Measurements from ENCODE around the gene LGR6. TPM values are rescaled to one million over a fixed set of nuclear protein-coding genes. Genes with fewer than 3 reads are reported as not detected.
"Not testable (repeated sequence)": the region's sequence is repeated elsewhere in the genome, so short reads cannot be mapped to it uniquely, and the experiment has no call there.

LGR6 gene
- total RNA-seq, 1 donor from 2014 or later, result 1.4 TPM

- DNase-seq (ENCODE audit: low spot score) (no peak), ATAC-seq (no peak)
These were observed 33.8 kb upstream of the LGR6 start for GRCh38 chr1:202159534-202160371.

GRCh38 chr1:202160377-202160940, 33.1 kb upstream of the LGR6 start, which contains the start of gene PTPN7:
PTPN7 (minus strand) TSS chr1:202160602; CDS start chr1:202159402, 1,200 bp downstream.
- DNase-seq (ENCODE audit: low spot score), result no peak
- peak; percentile 14 for ATAC-seq

- ATAC-seq (no peak), DNase-seq (ENCODE audit: low spot score) (no peak)
These were observed 32.2 kb upstream of the LGR6 start for GRCh38 chr1:202161151-202162046.

- ATAC-seq (peak; percentile 7), DNase-seq (ENCODE audit: low spot score) (no peak)
These were observed 31.6 kb upstream of the LGR6 start for GRCh38 chr1:202162047-202162417.

GRCh38 chr1:202162418-202163280, 30.9 kb upstream of the LGR6 start:
- DNase-seq (ENCODE audit: low spot score) (no peak), ATAC-seq (peak; percentile 22)

- DNase-seq (ENCODE audit: low spot score) (no peak), ATAC-seq (no peak)
These were observed 30.0 kb upstream of the LGR6 start for GRCh38 chr1:202163281-202164270.

- DNase-seq (ENCODE audit: low spot score) (no peak), ATAC-seq (no peak)
These were observed 29.1 kb upstream of the LGR6 start for GRCh38 chr1:202164271-202165037.

GRCh38 chr1:202165267-202165941, 28.2 kb upstream of the LGR6 start:
- ATAC-seq, result no peak
- DNase-seq (ENCODE audit: low spot score), result no peak

- DNase-seq (ENCODE audit: low spot score) (no peak), ATAC-seq (no peak)
These were observed 27.4 kb upstream of the LGR6 start for GRCh38 chr1:202165942-202166843.

GRCh38 chr1:202167054-202167453, 26.5 kb upstream of the LGR6 start:
- not testable (repeated sequence) for DNase-seq (ENCODE audit: low spot score); ATAC-seq

GRCh38 chr1:202167708-202168415, 25.7 kb upstream of the LGR6 start:
- ATAC-seq, result no peak
- DNase-seq (ENCODE audit: low spot score), result no peak

- ATAC-seq, result no peak
- no peak for DNase-seq (ENCODE audit: low spot score)
These were observed 24.7 kb upstream of the LGR6 start for GRCh38 chr1:202168861-202169260.

- no peak for ATAC-seq
These were observed 22.9 kb upstream of the LGR6 start for GRCh38 chr1:202170726-202171125.

GRCh38 chr1:202171292-202172014, 22.1 kb upstream of the LGR6 start:
- DNase-seq (ENCODE audit: low spot score) (no peak), ATAC-seq (peak; percentile 80)

More at GRCh38 chr1:202170726-202171125, 22.9 kb upstream of the LGR6 start:
- DNase-seq (ENCODE audit: low spot score), result no peak

GRCh38 chr1:202172015-202172355, 21.6 kb upstream of the LGR6 start:
- ATAC-seq (peak; percentile 63), DNase-seq (ENCODE audit: low spot score) (no peak)

GRCh38 chr1:202173993-202174392, 19.6 kb upstream of the LGR6 start:
- DNase-seq (ENCODE audit: low spot score) (no peak), ATAC-seq (no peak)
